Activated naive CD8-positive, alpha-beta T cell treated with anti-CD3 and anti-CD28 coated beads, Interleukin-2, amount 10 ng/mL, durations not matched to agents 7 days and 5 days (primary cell): ENCODE results near the gene LEMD2. TPM values are rescaled to one million over a fixed set of nuclear protein-coding genes. Genes with fewer than 3 reads are reported as not detected.

Source experiments
- ATAC-seq: fragments of 150-1000 bp; cut with Tn5 transposase; one replicate; pipeline ENCODE4 v1.10.0; 2021; ENCODE audit warnings: low read depth, moderate library complexity
- POLR2A ChIA-PET: fragments of 350-600 bp; sonication (Branson Sonifier 250); formaldehyde crosslinking; loops from one replicate; lab custom pipeline; 2021; ENCODE audit warnings: antibody characterized with exemption; lab: Charles Lee
- DNase-seq: peaks from one replicate; pipeline ENCODE4 v3.0.0; 2021
- H3K27ac Mint-ChIP-seq: one replicate; pipeline ENCODE4 v1.8.0; 2022; ENCODE audit warnings: mild to moderate bottlenecking, mixed read lengths
- H3K27me3 Mint-ChIP-seq: one replicate; pipeline ENCODE4 v1.8.0; 2022; ENCODE audit warnings: mild to moderate bottlenecking, moderate library complexity, mixed read lengths
- H3K36me3 Mint-ChIP-seq: one replicate; pipeline ENCODE4 v1.8.0; 2021; ENCODE audit warnings: mild to moderate bottlenecking, mixed read lengths
- H3K4me1 Mint-ChIP-seq: one replicate; pipeline ENCODE4 v1.8.0; 2021; ENCODE audit warnings: mixed read lengths
- H3K4me3 Mint-ChIP-seq: one replicate; pipeline ENCODE4 v1.8.0; 2022; ENCODE audit warnings: mild to moderate bottlenecking, moderate library complexity, mixed read lengths
- H3K9me3 Mint-ChIP-seq: one replicate; pipeline ENCODE4 v1.8.0; 2021; ENCODE audit warnings: mixed read lengths
- total RNA-seq, 2 experiments: library from RNA; stranded (reverse); gene quantifications; one replicate each; pipeline ENCODE4 v1.2.3, GENCODE V29; 2021

LEMD2 gene
- total RNA-seq, 2 experiments from 2014 or later: 83.9 to 84.7 TPM

DNA sequence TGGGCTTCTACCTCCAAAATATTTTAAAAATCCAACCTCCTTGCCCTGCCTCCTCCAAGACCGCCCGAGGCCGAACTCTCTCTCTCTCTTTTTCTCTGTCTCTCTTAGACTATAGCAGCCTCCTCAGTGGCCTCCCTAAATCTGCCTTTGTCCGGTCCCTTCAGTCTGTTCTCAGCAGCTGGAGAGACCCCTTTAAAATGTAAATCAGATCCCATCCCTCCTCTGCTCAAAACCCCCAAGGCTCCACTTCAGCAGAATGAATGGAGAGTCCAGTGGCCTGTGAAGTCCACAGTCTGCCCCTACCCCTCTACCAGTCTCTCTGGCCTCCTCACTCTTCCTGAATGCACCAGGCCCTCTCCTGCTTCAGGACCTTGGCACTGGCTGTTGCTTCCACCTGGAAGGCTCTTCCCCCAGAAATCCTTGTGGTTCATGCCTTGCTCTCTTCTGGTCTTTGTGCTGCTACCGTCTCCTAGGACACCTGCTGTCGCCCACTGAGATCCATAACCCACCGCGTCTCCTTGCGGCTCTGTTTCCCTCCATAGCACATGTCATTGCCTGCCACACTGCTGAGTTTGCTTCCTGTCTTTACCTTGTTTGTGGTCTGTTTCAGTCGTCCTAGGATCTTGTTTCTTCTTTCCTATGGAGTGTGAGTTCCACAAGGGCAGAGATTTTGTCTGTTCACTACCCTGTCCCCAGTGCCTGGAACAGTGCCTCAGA is 8.9 kb upstream of the LEMD2 start:
- ATAC-seq (no peak), DNase-seq (no peak)
- Mint-ChIP-seq H3K36me3 (no peaks in the 10 kb centered on the region), H3K27ac (no peak overlapping the region), H3K9me3 (no peaks in the 10 kb centered on the region), H3K4me3 (no peak overlapping the region), H3K4me1 (peaks cover 5% of the 10 kb centered on the region), H3K27me3 (peaks cover 28% of the 10 kb centered on the region)
- POLR2A ChIA-PET: no interaction called here

DNA sequence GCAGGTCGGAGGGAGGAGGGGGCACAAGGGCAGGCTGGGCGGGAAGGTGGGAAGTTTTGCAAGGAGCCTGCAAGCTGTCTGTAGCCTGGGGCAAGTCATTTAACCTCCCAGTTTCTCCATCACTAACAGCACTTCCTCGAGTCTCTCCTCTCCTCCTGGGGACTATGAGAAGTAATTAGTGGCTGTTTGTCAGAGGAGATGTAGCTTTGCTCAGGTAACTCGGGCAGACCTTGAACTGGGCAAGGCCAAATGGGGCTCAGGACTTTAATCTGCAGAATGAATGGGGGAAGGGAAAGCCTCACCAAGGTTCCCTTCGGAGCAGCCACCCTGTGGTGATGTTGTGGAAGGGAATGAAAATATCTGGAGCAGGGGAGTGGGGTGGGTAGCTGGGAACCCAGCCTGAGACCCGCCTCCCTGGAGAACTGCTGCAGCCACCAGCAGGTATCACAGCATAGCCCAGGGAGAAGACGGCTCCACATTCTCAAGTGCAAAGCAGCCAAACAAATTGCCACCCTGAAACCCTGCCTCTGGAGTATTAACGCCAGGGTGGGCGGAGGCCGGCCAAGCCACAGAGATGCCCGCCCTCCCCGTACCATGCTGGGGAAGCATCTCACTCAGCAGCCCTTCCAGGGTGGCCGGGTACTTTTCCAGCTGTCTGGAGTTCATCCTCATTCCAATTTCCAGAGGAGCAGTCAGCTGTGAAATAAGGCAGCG is 6.1 kb upstream of the LEMD2 start:
- POLR2A ChIA-PET: interaction anchor here (0.7 kb wide), 1 partner anchor 8 kb away, joined by 3 read pairs; no protein-coding TSS in a partner anchor
- Mint-ChIP-seq H3K36me3 (no peaks in the 10 kb centered on the region), H3K9me3 (no peaks in the 10 kb centered on the region), H3K27ac (no peak overlapping the region), H3K27me3 (peaks cover 30% of the 10 kb centered on the region), H3K4me1 (peaks cover 9% of the 10 kb centered on the region), H3K4me3 (no peak overlapping the region)
- no peak for ATAC-seq
- no peak for DNase-seq

DNA sequence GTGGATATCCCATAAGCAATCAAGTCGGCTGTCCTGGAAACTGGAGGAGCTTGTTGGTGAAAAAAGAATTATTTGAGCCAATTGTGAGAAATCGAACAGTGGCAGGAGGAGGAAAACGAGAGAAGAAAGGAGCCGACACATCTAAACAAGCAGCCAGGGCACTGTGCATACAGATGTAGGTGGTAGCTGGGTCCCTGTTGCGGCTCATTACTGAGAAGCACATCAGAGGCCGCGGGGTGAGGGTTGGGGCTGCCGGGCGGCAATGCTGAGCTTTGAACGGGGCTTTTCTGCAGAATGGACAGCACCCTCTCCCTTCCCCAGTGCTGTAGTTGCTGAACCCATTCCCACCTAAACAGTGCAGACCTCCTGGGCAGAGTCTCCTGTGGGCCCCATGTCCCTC is 4.1 kb upstream of the LEMD2 start:
- Mint-ChIP-seq H3K4me1 (peaks cover 15% of the 10 kb centered on the region), H3K27me3 (peaks cover 21% of the 10 kb centered on the region), H3K27ac (no peak overlapping the region), H3K4me3 (no peak overlapping the region), H3K36me3 (peaks cover under 1% of the 10 kb centered on the region), H3K9me3 (no peaks in the 10 kb centered on the region)
- ATAC-seq (no peak), DNase-seq (no peak)
- POLR2A ChIA-PET: interaction anchor here (1.4 kb wide), 1 partner anchor 112 kb away, joined by 3 read pairs; no protein-coding TSS in a partner anchor

DNA sequence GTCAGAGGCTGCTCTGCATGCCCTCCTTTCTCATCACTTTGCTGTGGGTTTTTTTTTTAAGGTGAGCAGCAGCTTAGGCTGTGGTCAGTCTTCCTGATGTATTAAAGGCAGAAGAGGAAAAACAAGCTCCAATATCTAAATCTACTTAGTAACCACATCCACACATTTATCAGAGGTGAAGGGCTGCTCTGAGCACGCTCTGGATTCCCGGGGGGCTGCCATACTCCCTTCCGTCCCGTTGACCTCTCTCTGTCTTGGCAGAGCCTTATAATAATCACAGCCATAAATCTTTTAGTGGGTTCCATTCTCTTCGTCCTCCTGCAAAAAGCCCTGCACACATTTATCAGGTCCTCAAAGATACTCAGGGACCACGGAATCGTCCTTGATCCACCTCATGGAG is 2.7 kb upstream of the LEMD2 start:
- ATAC-seq (no peak), DNase-seq (no peak)
- Mint-ChIP-seq H3K9me3 (no peaks in the 10 kb centered on the region), H3K4me1 (peaks cover 26% of the 10 kb centered on the region), H3K36me3 (peaks cover 4% of the 10 kb centered on the region), H3K27me3 (peaks cover 13% of the 10 kb centered on the region), H3K27ac (no peak overlapping the region), H3K4me3 (no peak overlapping the region)
- POLR2A ChIA-PET: interaction anchor here (1.4 kb wide), 1 partner anchor 113 kb away, joined by 3 read pairs; no protein-coding TSS in a partner anchor

DNA sequence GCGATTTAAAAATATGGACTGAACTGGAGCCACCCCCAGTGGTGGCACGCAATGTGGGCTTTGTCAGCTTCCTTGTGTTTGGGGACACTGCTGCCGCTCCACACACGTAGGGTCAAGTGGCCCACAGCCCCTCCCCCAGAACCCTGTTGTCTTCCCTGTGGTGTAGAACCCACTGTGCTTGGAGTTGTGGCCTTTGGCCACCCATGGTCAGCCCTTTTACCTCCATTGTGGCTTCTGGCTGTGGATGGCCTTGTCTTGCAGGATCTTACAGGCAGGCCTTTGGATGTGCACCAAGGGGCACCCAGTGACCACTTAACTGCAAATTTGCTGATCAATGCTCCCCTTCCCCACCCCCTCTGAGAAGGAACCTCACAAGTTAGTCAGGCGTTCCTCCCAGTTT is 2.0 kb upstream of the LEMD2 start:
- Mint-ChIP-seq H3K4me1 (peaks cover 32% of the 10 kb centered on the region), H3K4me3 (no peak overlapping the region), H3K9me3 (no peaks in the 10 kb centered on the region), H3K27me3 (peaks cover 10% of the 10 kb centered on the region), H3K36me3 (peaks cover 6% of the 10 kb centered on the region), H3K27ac (no peak overlapping the region)
- no peak for ATAC-seq
- DNase-seq: no peak
- POLR2A ChIA-PET: no interaction called here

DNA sequence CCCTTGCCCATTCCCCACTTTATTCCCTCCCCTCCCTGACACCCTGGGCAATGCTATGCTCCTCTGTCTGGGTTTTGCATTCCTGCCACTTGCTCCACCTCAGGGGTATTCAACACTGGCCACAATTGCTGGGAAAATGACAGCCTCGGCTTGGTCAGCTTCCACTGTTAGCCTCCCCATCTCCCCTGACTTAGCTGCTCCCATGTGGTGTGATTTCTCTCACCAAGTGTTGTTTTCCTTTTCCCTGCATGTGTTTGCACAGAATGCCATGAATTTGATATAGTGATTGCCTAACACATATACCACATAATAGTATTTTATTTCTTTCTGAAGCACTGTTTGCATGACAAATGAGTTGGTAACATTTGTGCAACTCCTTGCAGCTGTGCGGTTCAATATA is 1.4 kb upstream of the LEMD2 start:
- Mint-ChIP-seq H3K9me3 (no peaks in the 10 kb centered on the region), H3K27me3 (peaks cover 10% of the 10 kb centered on the region), H3K27ac (no peak overlapping the region), H3K4me1 (peaks cover 38% of the 10 kb centered on the region), H3K4me3 (peak overlapping the region; percentile 48), H3K36me3 (peaks cover 6% of the 10 kb centered on the region)
- POLR2A ChIA-PET: no interaction called here
- ATAC-seq: no peak
- DNase-seq: no peak

DNA sequence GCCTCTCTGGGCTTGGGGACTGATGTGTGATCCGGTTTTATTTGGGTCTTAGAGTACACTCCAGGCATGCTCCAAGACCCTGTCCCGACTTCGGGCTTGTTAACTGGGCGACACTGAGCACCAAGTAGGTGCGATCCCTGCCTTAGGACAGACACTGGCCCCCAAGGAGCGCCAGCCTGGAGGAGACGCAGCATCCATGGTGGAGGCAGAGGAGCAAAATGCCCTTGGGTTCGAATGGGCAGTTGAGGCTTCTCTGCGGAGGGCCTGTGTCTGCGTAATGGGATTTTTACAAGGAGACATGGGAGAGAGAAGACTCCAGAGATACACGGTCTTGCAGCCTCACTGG is 593 bp upstream of the LEMD2 start:
- H3K27ac Mint-ChIP-seq: peak overlapping the region; percentile 68
- DNase-seq (no peak), ATAC-seq (no peak)
- POLR2A ChIA-PET: interaction anchor here (1.0 to 2.1 kb wide), 2 partner anchors 51 to 115 kb away, joined by 4 to 27 read pairs; no protein-coding TSS in a partner anchor
- H3K4me1 Mint-ChIP-seq: peaks cover 46% of the 10 kb centered on the region
- peak overlapping the region; percentile 73 for H3K4me3 Mint-ChIP-seq
- peaks cover 9% of the 10 kb centered on the region for H3K36me3 Mint-ChIP-seq
- peaks cover 7% of the 10 kb centered on the region for H3K27me3 Mint-ChIP-seq
- H3K9me3 Mint-ChIP-seq: no peaks in the 10 kb centered on the region

DNA sequence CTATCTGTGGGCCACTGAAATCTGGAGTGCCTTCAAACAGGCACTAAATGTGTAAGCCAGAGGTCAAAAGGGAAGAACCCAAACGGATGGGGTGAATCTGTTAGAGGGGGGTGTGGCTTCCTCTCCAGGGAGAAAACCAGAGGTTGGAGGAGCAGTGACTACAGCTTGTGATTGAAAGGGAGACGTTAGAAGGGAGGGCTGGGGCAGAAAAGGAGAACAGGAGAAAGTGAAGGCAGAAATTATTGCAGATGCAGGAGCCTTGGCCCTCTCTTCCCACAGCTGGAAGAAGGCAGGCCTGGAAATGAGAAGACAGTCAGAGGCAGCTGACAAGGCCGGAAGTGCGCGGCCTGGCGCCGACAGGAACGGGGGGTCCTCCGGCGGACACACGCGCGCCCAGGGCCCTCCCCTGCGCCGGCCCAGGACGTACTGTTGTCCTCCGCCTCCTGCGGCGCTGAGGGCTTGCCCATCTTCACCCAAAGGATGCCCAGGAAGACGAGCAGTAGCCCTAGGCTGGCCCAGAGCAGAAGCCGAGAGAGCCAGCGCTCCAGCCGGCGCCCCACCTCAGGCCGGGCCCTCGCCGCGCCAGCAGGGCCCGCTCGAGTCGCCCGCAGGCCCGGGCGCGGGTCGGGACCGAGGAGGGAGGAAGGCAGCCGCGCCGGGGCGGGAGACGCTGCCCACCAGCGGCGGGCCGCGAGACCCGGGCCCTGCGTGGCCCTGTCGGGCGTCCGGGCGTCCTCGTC is 806 bp downstream of the LEMD2 start:
- peaks cover 46% of the 10 kb centered on the region for H3K4me1 Mint-ChIP-seq
- no peaks in the 10 kb centered on the region for H3K9me3 Mint-ChIP-seq
- POLR2A ChIA-PET: interaction anchor here (0.7 to 2.1 kb wide), 10 partner anchors 12 to 471 kb away, joined by 3 to 27 read pairs (median 4); no protein-coding TSS in a partner anchor
- H3K36me3 Mint-ChIP-seq: peaks cover 14% of the 10 kb centered on the region
- peak overlapping the region; percentile 97 for H3K27ac Mint-ChIP-seq
- peak overlapping the region; percentile 94 for H3K4me3 Mint-ChIP-seq
- peaks cover 3% of the 10 kb centered on the region for H3K27me3 Mint-ChIP-seq
- peak; percentile 51 for ATAC-seq
- peak; percentile 78 for DNase-seq

DNA sequence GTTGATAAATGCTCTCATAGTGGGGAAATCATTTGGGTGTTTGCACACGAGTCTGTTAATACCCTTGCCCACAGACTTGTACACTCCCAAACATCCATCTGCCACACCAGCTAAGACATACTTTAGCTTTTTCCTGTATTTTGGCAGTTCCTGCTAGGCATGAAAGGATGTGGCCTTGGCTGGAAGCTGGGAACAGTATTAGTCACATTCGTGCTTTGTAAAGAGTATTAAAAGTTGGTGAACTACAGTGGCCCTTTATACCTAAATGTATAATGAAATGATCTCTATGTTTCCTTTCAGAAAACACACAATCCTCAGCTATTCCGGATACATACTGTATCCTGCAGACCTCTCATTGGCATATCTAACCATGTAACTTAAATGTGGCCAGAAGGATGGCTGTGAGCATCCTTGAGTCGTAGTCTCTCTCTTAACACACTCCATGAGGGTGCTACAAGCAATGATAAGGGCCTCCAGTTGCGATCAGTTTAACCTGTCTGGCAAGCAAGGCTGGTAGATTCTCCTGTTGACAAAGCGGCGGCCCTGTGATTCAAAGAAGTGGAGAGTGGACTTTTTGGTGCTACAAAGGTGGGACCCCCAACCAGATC is 1.5 kb downstream of the LEMD2 start:
- Mint-ChIP-seq H3K4me3 (peak overlapping the region; percentile 94), H3K9me3 (no peaks in the 10 kb centered on the region), H3K27me3 (no peaks in the 10 kb centered on the region), H3K4me1 (peaks cover 46% of the 10 kb centered on the region), H3K36me3 (peaks cover 16% of the 10 kb centered on the region), H3K27ac (peak overlapping the region; percentile 97)
- DNase-seq (no peak), ATAC-seq (no peak)
- POLR2A ChIA-PET: interaction anchor here (0.6 to 2.1 kb wide), 10 partner anchors 8 to 470 kb away, joined by 3 to 27 read pairs (median 4); no protein-coding TSS in a partner anchor

DNA sequence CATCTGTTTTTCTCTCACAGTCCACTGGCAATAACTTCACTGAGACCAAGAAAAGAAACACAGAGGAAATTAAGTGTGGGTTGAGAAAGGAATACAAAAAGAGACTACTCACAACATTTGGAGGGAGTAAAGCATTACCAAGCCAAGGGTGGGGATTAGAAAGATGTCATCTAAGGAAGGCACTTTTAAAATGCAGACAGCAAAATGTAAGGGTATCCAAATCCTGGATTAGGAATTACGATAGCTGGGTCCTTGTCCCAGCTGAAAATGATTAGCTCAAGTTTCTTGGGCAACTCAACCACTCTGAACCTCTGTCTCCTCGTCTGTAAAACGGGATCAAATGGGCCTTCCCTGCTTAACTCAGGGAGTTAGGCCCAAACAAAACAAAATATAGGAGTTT is 2.2 kb downstream of the LEMD2 start:
- Mint-ChIP-seq H3K27ac (no peak overlapping the region), H3K4me1 (peaks cover 50% of the 10 kb centered on the region), H3K27me3 (no peaks in the 10 kb centered on the region), H3K9me3 (no peaks in the 10 kb centered on the region), H3K4me3 (peak overlapping the region; percentile 94), H3K36me3 (peaks cover 20% of the 10 kb centered on the region)
- ATAC-seq (no peak), DNase-seq (no peak)
- POLR2A ChIA-PET: interaction anchor here (0.6 to 2.1 kb wide), 2 partner anchors 9 to 128 kb away, joined by 3 to 7 read pairs; no protein-coding TSS in a partner anchor

DNA sequence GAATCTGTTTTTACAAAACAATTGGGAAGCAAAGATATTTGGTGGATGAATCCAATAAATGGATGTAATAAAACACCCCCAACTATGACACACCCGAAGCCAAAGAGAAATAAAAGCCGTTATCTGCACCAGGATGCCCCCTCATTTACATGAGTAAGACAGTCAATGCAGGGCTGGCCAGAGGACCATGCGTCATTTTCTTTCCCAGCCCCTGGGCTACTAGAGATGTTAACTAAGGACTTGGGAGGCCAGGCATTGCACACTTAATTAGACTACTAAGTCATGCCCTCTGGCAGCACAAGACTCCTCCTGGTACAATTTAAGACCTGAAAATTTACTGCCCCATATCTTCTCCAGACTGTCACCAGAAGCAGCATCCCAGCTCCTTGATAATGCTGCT is 3.2 kb downstream of the LEMD2 start:
- no peak overlapping the region for H3K27ac Mint-ChIP-seq
- ATAC-seq (no peak), DNase-seq (no peak)
- peaks cover 48% of the 10 kb centered on the region for H3K4me1 Mint-ChIP-seq
- POLR2A ChIA-PET: no interaction called here
- H3K4me3 Mint-ChIP-seq: peak overlapping the region; percentile 8
- H3K36me3 Mint-ChIP-seq: peaks cover 22% of the 10 kb centered on the region
- H3K9me3 Mint-ChIP-seq: no peaks in the 10 kb centered on the region
- H3K27me3 Mint-ChIP-seq: no peaks in the 10 kb centered on the region

DNA sequence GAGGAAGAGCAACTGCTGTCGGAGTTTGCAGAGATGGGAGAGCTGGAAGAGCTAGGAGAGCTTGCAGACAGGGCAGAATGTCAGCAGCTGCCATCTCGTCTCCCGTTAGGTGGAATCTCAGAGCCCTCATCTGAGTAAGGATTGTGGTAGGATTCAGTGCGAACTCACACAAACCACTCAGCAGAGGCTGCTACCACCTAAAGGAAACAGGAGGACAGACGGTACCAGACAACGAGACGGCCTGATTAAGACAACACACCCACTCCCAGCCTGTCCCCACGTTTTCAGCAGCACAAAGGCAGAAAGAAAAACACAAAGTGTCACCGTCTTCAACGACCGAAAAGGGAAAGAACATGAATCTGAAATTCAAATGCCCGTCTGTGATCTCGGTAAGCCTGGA is 4.1 kb downstream of the LEMD2 start:
- Mint-ChIP-seq H3K27me3 (no peaks in the 10 kb centered on the region), H3K4me3 (no peak overlapping the region), H3K9me3 (no peaks in the 10 kb centered on the region), H3K36me3 (peaks cover 22% of the 10 kb centered on the region), H3K4me1 (peaks cover 45% of the 10 kb centered on the region), H3K27ac (no peak overlapping the region)
- DNase-seq (no peak), ATAC-seq (no peak)
- POLR2A ChIA-PET: no interaction called here
